ENCODE data around the gene LLGL1.
"Not testable (repeated sequence)": the region's sequence is repeated elsewhere in the genome, so short reads cannot be mapped to it uniquely, and the experiment has no call there.

Gene LLGL1

DNA sequence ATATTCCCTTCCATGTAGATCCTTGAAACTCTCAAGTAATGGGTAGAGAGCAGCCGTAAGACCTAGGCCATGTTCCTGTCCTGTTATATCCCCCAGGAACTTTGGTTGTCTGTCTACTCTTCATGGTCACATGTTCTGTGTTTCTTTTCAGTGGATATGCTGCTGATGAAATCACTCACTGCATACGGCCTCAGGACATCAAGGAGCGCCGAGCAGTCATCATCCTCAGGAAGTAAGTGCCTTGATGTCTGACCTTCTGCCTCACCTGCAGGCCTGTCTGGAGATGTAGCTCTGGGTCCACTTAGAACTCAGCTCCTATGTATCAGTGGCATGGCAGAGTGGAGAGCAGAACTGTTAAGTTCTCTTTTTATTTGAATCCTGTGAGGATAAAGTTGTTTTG, 30.6 kb upstream of the LLGL1 start:
- no peak for DNase-seq

GRCh38 chr17:18195246-18195645, 30.2 kb upstream of the LLGL1 start:
- no peak for DNase-seq

- DNase-seq, result no peak
These were observed 27.8 kb upstream of the LLGL1 start for GRCh38 chr17:18197535-18198194.

DNA sequence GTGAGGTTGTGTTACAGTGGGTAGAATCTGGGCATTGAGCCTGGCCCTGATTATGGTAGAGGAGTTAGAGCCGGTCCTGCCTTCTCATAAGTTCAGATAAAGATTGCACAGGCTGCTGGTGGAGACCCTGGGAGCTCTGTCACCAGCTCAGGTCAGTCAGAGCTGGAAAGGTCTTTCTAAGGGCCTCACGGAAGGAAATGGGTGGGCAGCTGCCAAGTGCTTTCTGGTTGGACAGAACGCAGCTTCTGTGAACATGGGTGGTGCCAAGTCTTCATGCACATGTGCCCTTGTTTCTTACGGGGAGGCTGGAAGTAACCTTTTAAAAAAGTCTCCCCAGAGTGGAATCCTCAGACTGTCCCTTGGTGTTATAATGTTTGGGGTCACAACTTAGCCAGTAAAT, 26.9 kb upstream of the LLGL1 start:
- DNase-seq, result no peak

- DNase-seq, result no peak
These were observed 24.3 kb upstream of the LLGL1 start for GRCh38 chr17:18201108-18201507.

DNA sequence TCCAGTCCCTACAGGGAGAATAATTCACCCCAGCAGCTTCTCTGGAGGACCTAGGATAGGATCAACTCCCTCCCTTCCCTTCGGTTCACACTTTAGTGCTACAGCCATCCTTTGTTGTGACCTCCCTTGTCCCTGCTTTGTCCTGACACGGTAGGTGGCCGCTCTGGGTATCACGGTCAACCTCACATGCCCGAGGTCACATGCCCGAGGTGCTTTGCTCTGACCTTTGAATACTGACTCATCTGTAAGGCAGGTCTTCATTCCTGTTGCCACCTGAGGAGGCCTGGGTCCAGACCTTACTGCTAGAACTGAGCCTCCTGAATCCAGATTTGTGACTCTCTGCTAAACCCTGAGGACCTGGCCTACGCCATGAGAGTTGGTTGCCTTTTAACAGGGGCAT, 22.1 kb upstream of the LLGL1 start:
- DNase-seq, result no peak

DNA sequence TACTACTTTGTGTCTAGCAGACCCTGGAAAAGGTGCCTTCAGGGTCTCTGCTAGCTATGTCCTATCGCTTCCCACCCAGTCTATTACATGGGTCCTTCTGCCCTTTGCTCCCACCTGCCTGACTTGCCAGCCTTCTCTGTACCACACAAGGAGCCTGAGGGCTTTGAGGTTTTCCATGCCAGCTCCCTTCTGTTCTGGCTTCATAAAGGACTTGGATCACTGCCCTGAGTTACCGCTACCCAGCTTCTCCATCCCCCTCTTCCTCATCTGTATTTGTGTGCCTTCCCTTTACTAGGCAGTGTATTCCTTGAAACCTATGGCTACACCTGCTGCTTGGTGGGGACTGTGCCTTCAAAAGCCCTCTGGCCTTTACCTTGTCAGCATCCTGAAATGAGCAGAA, 19.6 kb upstream of the LLGL1 start:
- no peak for DNase-seq

DNA sequence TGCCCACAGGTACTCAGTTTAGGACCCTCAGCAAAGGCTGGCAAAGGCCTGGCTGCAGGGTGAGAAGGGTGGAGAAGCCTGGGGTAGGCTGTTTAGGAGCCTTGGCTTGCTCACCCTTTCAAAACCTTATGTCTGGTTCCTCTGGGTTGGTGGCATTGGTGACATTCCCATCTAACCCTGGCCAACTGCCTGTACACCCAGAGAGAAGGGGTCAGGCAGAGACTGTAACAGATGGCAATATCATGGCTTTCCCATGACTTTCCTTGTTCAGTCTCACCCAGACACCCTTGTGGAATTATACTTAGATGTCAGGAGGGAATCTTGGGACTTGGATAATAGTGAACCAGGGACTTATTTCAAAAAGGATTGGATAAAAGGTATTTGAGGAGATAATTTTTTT, 18.5 kb upstream of the LLGL1 start:
- DNase-seq, result no peak

- DNase-seq, result no peak
These were observed 17.3 kb upstream of the LLGL1 start for GRCh38 chr17:18208092-18208491.

DNA sequence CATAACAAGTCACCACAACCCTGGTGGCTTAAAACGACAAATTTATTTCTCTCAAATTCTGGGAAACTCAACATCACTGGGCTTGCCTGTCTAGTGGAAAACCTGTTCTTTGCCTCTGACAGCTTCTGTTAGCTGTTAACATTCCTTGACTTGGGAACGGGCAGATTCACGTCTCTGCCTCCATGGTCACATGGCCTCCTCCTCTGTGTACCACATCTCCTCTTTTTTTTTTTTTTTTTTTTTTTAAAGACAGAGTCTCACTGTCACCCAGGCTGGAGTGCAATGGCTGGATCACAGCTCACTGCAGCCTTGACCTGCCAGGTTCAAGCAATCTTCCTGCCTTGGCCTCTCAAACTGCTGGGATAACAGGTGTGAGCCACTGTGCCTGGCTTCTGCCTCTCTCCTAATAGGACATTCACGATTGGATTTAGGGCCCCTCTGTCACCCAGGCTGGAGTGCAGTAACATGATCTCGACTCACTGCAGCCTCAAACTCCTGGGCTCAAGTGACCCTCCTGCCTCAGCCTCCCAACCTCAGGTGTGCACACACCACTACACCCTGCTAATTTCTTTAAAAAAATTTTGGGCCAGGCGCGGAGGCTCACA, 11.7 kb upstream of the LLGL1 start:
- DNase-seq, result no peak

- not testable (repeated sequence) for DNase-seq
These were observed 8.5 kb upstream of the LLGL1 start for GRCh38 chr17:18216906-18217305.

DNA sequence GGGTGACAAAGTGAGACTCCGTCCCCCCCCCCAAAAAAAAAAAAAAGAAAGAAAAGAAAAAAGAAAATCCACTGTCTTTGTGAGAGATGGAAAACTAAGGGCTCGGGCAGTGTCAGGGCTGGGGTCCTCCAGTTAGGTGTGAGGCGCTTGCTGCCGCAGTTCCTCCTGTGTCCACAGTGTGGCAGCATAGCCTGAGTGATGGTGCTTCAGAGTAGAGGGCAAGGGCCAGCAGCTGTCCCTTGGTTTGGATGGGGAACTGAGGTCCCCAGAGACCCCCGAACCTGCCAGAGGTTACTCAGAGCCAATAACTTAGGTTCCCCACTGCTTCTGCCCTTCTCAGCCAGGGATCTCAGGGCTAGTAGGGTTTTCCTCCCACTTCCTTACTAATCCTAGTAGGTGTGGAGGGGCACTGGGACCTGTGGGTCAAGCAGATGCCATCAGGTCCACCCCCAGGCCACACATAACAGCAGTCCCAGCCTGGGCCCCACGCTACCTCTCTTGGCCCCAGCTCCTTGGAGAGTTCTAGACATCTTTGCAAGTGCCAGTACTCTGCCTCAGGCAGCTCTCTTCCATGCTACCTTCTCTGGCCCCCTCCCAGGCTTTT, 7.9 kb upstream of the LLGL1 start:
- DNase-seq, result no peak

GRCh38 chr17:18218756-18219415, 6.5 kb upstream of the LLGL1 start:
- DNase-seq, result no peak

GRCh38 chr17:18224053-18224386, 1.4 kb upstream of the LLGL1 start:
- no peak for DNase-seq

- no peak for DNase-seq
These were observed 881 bp upstream of the LLGL1 start for GRCh38 chr17:18224387-18225120.

- no peak for DNase-seq
These were observed 328 bp downstream of the LLGL1 start for GRCh38 chr17:18225642-18226283.

- DNase-seq, result no peak
These were observed 980 bp downstream of the LLGL1 start for GRCh38 chr17:18226284-18226945.

- DNase-seq, result no peak
These were observed 2.2 kb downstream of the LLGL1 start for GRCh38 chr17:18227635-18228034.

GRCh38 chr17:18228176-18228682, 2.8 kb downstream of the LLGL1 start:
- no peak for DNase-seq

- no peak for DNase-seq
These were observed 3.8 kb downstream of the LLGL1 start for GRCh38 chr17:18229254-18229653.

DNA sequence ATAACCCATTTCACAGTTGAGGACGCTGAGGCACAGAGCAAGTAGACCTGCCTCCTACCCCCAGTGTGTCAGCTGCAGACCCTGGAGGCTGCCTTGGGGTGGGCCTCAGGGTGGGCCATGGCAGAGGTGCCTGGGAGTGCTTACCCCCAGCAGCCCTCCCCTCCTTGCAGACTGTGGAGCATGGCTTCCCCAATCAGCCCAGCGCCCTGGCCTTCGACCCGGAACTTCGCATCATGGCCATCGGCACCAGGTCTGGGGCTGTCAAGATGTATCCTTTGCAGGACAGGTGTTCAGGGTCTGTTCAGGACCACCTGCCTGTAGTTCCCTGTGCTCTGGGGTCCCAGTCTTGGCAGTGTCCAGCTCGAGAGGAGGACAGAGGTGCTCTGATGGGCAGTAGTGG, 4.3 kb downstream of the LLGL1 start:
- no peak for DNase-seq
